ENCODE results near the gene AKT1. TPM values are rescaled to one million over a fixed set of nuclear protein-coding genes. Genes with fewer than 3 reads are reported as not detected.

AKT1 gene
- total RNA-seq, 4 donors from 2014 or later, result 44.4 to 70.4 (median 57.0) TPM

- peaks cover 0 to 15% of the 10 kb centered on the region in 2 donors for H3K36me3 ChIP-seq
- DNase-seq (no peak), ATAC-seq (no peak)
- H3K27ac ChIP-seq, result no peak overlapping the region
- no peak overlapping the region for H3K4me3 ChIP-seq
- H3K4me1 ChIP-seq, result peaks cover under 1 to 3% of the 10 kb centered on the region in 2 donors
- no peaks in the 10 kb centered on the region for H3K27me3 ChIP-seq
- no peaks in the 10 kb centered on the region for H3K9me3 ChIP-seq
- in situ Hi-C loops (cut with MboI; ENCODE audit: low sequenced_read_pairs in 4 of 4), result loop anchor here in 3 of 4 donors (5.0 kb wide), 1 partner anchor 55 kb away; no protein-coding TSS in a partner anchor
- TF ChIP-seq POLR2A (IDR thresholded peaks at IDR 0.05), result no peak
- no peak for TF ChIP-seq CTCF (IDR thresholded peaks at IDR 0.05 in 4 of 5, conservative IDR thresholded peaks at IDR 0.05 in 1 of 5)
- intact Hi-C loops (cut with DNase I; ENCODE audit: low total_unique reads), result no loop called here
These were observed 28.5 kb downstream of the AKT1 start for GRCh38 chr14:104766863-104767633.

- no peak for ATAC-seq
- in situ Hi-C loops (cut with MboI; ENCODE audit: low sequenced_read_pairs in 4 of 4), result loop anchor here in 3 of 4 donors (5.0 kb wide), 1 partner anchor 56 kb away; no protein-coding TSS in a partner anchor
These were observed 29.2 kb downstream of the AKT1 start for GRCh38 chr14:104766256-104766862.

GRCh38 chr14:104765517-104765916, 30.0 kb downstream of the AKT1 start:
- intact Hi-C loops (cut with DNase I; ENCODE audit: low total_unique reads), result no loop called here
- in situ Hi-C loops (cut with MboI; ENCODE audit: low sequenced_read_pairs in 4 of 4), result loop anchor here in 3 of 4 donors (5.0 kb wide), 1 partner anchor 57 kb away; no protein-coding TSS in a partner anchor
- no peaks in the 10 kb centered on the region for H3K27me3 ChIP-seq
- H3K27ac ChIP-seq, result no peak overlapping the region
- peaks cover 0 to under 1% of the 10 kb centered on the region in 2 donors for H3K36me3 ChIP-seq
- no peaks in the 10 kb centered on the region for H3K9me3 ChIP-seq
- TF ChIP-seq CTCF (IDR thresholded peaks at IDR 0.05 in 4 of 5, conservative IDR thresholded peaks at IDR 0.05 in 1 of 5) (no peak), POLR2A (IDR thresholded peaks at IDR 0.05) (no peak)
- DNase-seq (no peak), ATAC-seq (no peak)
- H3K4me1 ChIP-seq, result peaks cover 10 to 18% of the 10 kb centered on the region in 2 donors
- H3K4me3 ChIP-seq, result no peak overlapping the region

More at GRCh38 chr14:104766256-104766862, 29.2 kb downstream of the AKT1 start:
- Histone ChIP-seq H3K4me1 (peaks cover 8 to 9% of the 10 kb centered on the region in 2 donors), H3K9me3 (no peaks in the 10 kb centered on the region), H3K27me3 (no peaks in the 10 kb centered on the region), H3K27ac (no peak overlapping the region), H3K36me3 (peaks cover 0 to 9% of the 10 kb centered on the region in 2 donors), H3K4me3 (no peak overlapping the region)
- intact Hi-C loops (cut with DNase I; ENCODE audit: low total_unique reads), result no loop called here
- DNase-seq, result no peak
- TF ChIP-seq CTCF (IDR thresholded peaks at IDR 0.05 in 4 of 5, conservative IDR thresholded peaks at IDR 0.05 in 1 of 5) (no peak), POLR2A (IDR thresholded peaks at IDR 0.05) (no peak)

GRCh38 chr14:104758981-104759969, 36.3 kb downstream of the AKT1 start:
- no peak for ATAC-seq
- Histone ChIP-seq H3K36me3 (peaks cover 0 to 48% of the 10 kb centered on the region in 2 donors), H3K4me1 (peaks cover 25 to 42% of the 10 kb centered on the region in 2 donors), H3K27me3 (no peaks in the 10 kb centered on the region), H3K9me3 (no peaks in the 10 kb centered on the region), H3K27ac (no peak overlapping the region), H3K4me3 (no peak overlapping the region)
- intact Hi-C loops (cut with DNase I; ENCODE audit: low total_unique reads) (no loop called here), in situ Hi-C loops (cut with MboI; ENCODE audit: low sequenced_read_pairs in 4 of 4) (no loop called here)
- DNase-seq, result no peak
- TF ChIP-seq POLR2A (IDR thresholded peaks at IDR 0.05) (no peak), CTCF (IDR thresholded peaks at IDR 0.05 in 4 of 5, conservative IDR thresholded peaks at IDR 0.05 in 1 of 5) (no peak)
